SK-N-SH (cell line): ENCODE measurements around the gene TRIM8. TPM values are rescaled to one million over a fixed set of nuclear protein-coding genes. Genes with fewer than 3 reads are reported as not detected.

Experiments used
- CTCF ChIA-PET: fragments of 300-600, 350-600 bp; formaldehyde crosslinking; extraction: SDS; loops from one replicate; lab custom pipeline; 2021; lab: Yijun Ruan, JAX
- POLR2A ChIA-PET: fragments of 350-600 bp; sonication (Branson Sonifier 250); formaldehyde crosslinking; extraction: SDS; loops from one replicate; lab custom pipeline; 2020; ENCODE audit warnings: antibody characterized with exemption, inconsistent platforms; lab: Yijun Ruan, JAX
- DNase-seq: peaks from one replicate; pipeline ENCODE4 v3.0.0; 2012
- H2AFZ ChIP-seq: fragments of 200-600 bp; sonication (generic); 2 replicates; pipeline ENCODE4 v1.8.1; 2016; ENCODE audit warnings: antibody characterized with exemption, mild to moderate bottlenecking, low read depth
- H3F3A ChIP-seq: fragments of 200-600 bp; sonication (generic); replicated peaks from 2 replicates; pipeline ENCODE3; 2016; ENCODE audit warnings: antibody characterized with exemption, mild to moderate bottlenecking; ENCODE audit not compliant: insufficient read depth
- H3K27ac ChIP-seq, 2 experiments: fragments of 200-500 bp in 1 of 2; fragments of 200-600 bp in 1 of 2; sonication (Bioruptor generic) in 1 of 2; sonication (generic), shearing (Covaris generic) in 1 of 2; 2 replicates each; pipeline versions ENCODE4 v1.5.1 to v1.6.1; 2014 to 2016; ENCODE audit warnings: low read depth in 2 of 2, inconsistent platforms in 1 of 2, low read length in 1 of 2, mild to moderate bottlenecking in 1 of 2, mixed read lengths in 1 of 2
- H3K27me3 ChIP-seq: fragments of 200-600 bp; sonication (generic), shearing (Covaris generic); 2 replicates; pipeline ENCODE4 v1.6.1; 2016; ENCODE audit warnings: mixed run types; ENCODE audit not compliant: insufficient read depth
- H3K36me3 ChIP-seq, 2 experiments: fragments of 200-500 bp in 1 of 2; fragments of 200-600 bp in 1 of 2; sonication (Bioruptor generic) in 1 of 2; sonication (generic) in 1 of 2; replicated peaks in 1 of 2; 2 replicates each; pipeline versions ENCODE3 to v1.5.1; 2014 to 2016; ENCODE audit warnings: low read length in 1 of 2, mild to moderate bottlenecking in 1 of 2; ENCODE audit not compliant: insufficient read depth in 2 of 2, control insufficient read depth in 1 of 2
- H3K4me1 ChIP-seq, 2 experiments: fragments of 200-500 bp in 1 of 2; fragments of 200-600 bp in 1 of 2; sonication (Bioruptor generic) in 1 of 2; sonication (generic), shearing (Covaris generic) in 1 of 2; 2 replicates each; pipeline versions ENCODE4 v1.5.1 to v1.6.1; 2014 to 2016; ENCODE audit warnings: low read depth in 1 of 2, low read length in 1 of 2, mixed run types in 1 of 2; ENCODE audit not compliant: insufficient read depth in 2 of 2, control insufficient read depth in 1 of 2
- H3K4me2 ChIP-seq: fragments of 200-600 bp; sonication (generic), shearing (Covaris generic); 2 replicates; pipeline ENCODE4 v1.6.1; 2017; ENCODE audit warnings: mixed run types
- H3K4me3 ChIP-seq, 2 experiments: fragments of 200-500 bp in 1 of 2; fragments of 200-600 bp in 1 of 2; sonication (Bioruptor generic) in 1 of 2; sonication (generic), shearing (Covaris generic) in 1 of 2; 2 replicates each; pipeline versions ENCODE4 v1.5.1 to v1.8.1; 2014 to 2016; ENCODE audit warnings: low read depth in 2 of 2, inconsistent platforms in 1 of 2, low read length in 1 of 2, mild to moderate bottlenecking in 1 of 2, mixed read lengths in 1 of 2, moderate library complexity in 1 of 2
- H3K79me2 ChIP-seq: fragments of 200-600 bp; sonication (generic); 2 replicates; pipeline ENCODE4 v1.8.1; 2017; ENCODE audit warnings: mild to moderate bottlenecking; ENCODE audit not compliant: insufficient read depth
- H3K9ac ChIP-seq: fragments of 200-600 bp; sonication (generic); 2 replicates; pipeline ENCODE4 v1.6.1; 2017; ENCODE audit warnings: mixed run types
- H3K9me2 ChIP-seq: fragments of 200-600 bp; sonication (generic); 2 replicates; pipeline ENCODE4 v1.6.1; 2017; ENCODE audit warnings: mixed run types
- H3K9me3 ChIP-seq: fragments of 200-600 bp; sonication (generic); 2 replicates; pipeline ENCODE4 v1.6.1; 2017; ENCODE audit warnings: mixed run types, mild to moderate bottlenecking, moderate library complexity
- H4K20me1 ChIP-seq: fragments of 200-600 bp; sonication (generic); 2 replicates; pipeline ENCODE4 v1.6.1; 2017; ENCODE audit warnings: mild to moderate bottlenecking, mixed run types; ENCODE audit not compliant: insufficient read depth
- EP300 ChIP-seq, 2 experiments: IDR thresholded peaks; 2 replicates each; pipeline versions ENCODE4 v1.4.0 to v1.6.1; 2012; ENCODE audit warnings: borderline replicate concordance in 1 of 2, low read depth in 1 of 2, low read length in 1 of 2
- FOXM1 ChIP-seq: IDR thresholded peaks from 2 replicates; pipeline ENCODE4 v1.4.0; 2012; ENCODE audit warnings: low read depth, mild to moderate bottlenecking
- GATA2 ChIP-seq: sonication (generic); formaldehyde crosslinking; IDR thresholded peaks from 2 replicates; pipeline ENCODE4 v1.5.0; 2020; ENCODE audit warnings: mild to moderate bottlenecking, missing genetic modification reagents
- JUND ChIP-seq: IDR thresholded peaks from 2 replicates; pipeline ENCODE4 v1.4.0; 2012
- NFIC ChIP-seq: IDR thresholded peaks from 2 replicates; pipeline ENCODE4 v1.4.0; 2012; ENCODE audit warnings: borderline replicate concordance
- RAD21 ChIP-seq: IDR thresholded peaks from 2 replicates; pipeline ENCODE4 v1.6.1; 2012; ENCODE audit warnings: mild to moderate bottlenecking, low read length
- RCOR1 ChIP-seq: fragments of 150-350 bp; IDR thresholded peaks from 2 replicates; pipeline ENCODE4 v1.6.1; 2017; ENCODE audit warnings: antibody characterized with exemption, low read length
- RFX5 ChIP-seq: IDR thresholded peaks from 2 replicates; pipeline ENCODE4 v1.6.1; 2012; ENCODE audit warnings: mild to moderate bottlenecking, improper control_type of control experiment, low read length
- RXRA ChIP-seq: IDR thresholded peaks from 2 replicates; pipeline ENCODE4 v1.4.0; 2012; ENCODE audit warnings: low read depth, mild to moderate bottlenecking, borderline replicate concordance
- SIN3A ChIP-seq: IDR thresholded peaks from 2 replicates; pipeline ENCODE4 v1.6.1; 2012; ENCODE audit warnings: low read depth, mild to moderate bottlenecking, low read length, moderate library complexity, borderline replicate concordance
- SMC3 ChIP-seq: IDR thresholded peaks from 2 replicates; pipeline ENCODE4 v1.6.1; 2012; ENCODE audit warnings: low read depth, low read length, improper control_type of control experiment
- WGBS: methylation state at CpG from one replicate; pipeline ENCODE4 v1.1.6; 2017; ENCODE audit warnings: low lambda C conversion rate; 5-methylcytosine and 5-hydroxymethylcytosine counted together
- polyA plus RNA-seq, 3 experiments: library from polyadenylated mRNA; depleted of rRNA; stranded (reverse); fragments of >200 nt; gene quantifications; 2 replicates each; pipeline ENCODE4 v1.2.3, GENCODE V29; 2012
- TF ChIP-seq, protein P1 (sequence below): IDR thresholded peaks from 2 replicates; pipeline ENCODE4 v1.6.1; 2012; ENCODE audit warnings: mild to moderate bottlenecking, low read depth, low read length, moderate library complexity
- TF ChIP-seq, protein P2 (sequence below): fragments of 200-600 bp; sonication (generic); IDR thresholded peaks from 2 replicates; pipeline ENCODE4 v1.6.1; 2017; ENCODE audit warnings: antibody characterized with exemption, mild to moderate bottlenecking, moderate library complexity
- TF ChIP-seq, protein P3 (sequence below): fragments of 150-350 bp; IDR thresholded peaks from 2 replicates; pipeline ENCODE4 v1.6.1; 2017; ENCODE audit warnings: antibody characterized with exemption, low read length, low read depth, borderline replicate concordance
- TF ChIP-seq, protein P4 (sequence below): IDR thresholded peaks from 2 replicates; pipeline ENCODE4; 2012
- TF ChIP-seq, protein P5 (sequence below): IDR thresholded peaks from 2 replicates; pipeline ENCODE4 v1.4.0; 2012; ENCODE audit warnings: low read depth

The TRIM8 gene
- polyA plus RNA-seq, 1 of the 3 experiments (the other 2 are of a cell fraction), result 108 TPM

DNA sequence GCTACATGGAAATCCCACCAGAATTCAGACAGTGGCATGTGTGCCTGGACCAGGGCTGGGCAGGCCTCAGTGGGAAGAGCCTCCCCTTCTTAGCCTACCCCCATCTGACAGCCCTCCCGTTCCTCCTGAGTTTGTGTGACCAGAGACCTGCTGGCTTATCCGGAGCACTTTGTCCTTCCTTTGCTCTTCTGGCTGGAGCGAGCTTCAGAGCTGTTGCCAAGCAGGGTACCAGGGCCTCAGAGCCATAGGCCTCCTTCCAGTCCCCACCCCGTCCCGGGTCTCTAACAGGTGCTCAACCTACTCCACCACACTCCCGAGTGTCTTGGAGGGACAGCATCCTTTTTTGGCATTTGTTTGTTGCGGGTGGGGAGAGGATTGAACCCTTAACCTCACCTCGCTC, 26.5 kb upstream of the TRIM8 start:
- H3F3A ChIP-seq, result no peaks in the 10 kb centered on the region
- H3K36me3 ChIP-seq, result peaks cover 5 to 16% of the 10 kb centered on the region in 2 experiments
- H3K4me2 ChIP-seq, result no peak overlapping the region
- no peak for TF ChIP-seq SMC3
- TF ChIP-seq, protein P1, sequence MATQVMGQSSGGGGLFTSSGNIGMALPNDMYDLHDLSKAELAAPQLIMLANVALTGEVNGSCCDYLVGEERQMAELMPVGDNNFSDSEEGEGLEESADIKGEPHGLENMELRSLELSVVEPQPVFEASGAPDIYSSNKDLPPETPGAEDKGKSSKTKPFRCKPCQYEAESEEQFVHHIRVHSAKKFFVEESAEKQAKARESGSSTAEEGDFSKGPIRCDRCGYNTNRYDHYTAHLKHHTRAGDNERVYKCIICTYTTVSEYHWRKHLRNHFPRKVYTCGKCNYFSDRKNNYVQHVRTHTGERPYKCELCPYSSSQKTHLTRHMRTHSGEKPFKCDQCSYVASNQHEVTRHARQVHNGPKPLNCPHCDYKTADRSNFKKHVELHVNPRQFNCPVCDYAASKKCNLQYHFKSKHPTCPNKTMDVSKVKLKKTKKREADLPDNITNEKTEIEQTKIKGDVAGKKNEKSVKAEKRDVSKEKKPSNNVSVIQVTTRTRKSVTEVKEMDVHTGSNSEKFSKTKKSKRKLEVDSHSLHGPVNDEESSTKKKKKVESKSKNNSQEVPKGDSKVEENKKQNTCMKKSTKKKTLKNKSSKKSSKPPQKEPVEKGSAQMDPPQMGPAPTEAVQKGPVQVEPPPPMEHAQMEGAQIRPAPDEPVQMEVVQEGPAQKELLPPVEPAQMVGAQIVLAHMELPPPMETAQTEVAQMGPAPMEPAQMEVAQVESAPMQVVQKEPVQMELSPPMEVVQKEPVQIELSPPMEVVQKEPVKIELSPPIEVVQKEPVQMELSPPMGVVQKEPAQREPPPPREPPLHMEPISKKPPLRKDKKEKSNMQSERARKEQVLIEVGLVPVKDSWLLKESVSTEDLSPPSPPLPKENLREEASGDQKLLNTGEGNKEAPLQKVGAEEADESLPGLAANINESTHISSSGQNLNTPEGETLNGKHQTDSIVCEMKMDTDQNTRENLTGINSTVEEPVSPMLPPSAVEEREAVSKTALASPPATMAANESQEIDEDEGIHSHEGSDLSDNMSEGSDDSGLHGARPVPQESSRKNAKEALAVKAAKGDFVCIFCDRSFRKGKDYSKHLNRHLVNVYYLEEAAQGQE, result no peak
- TF ChIP-seq, protein P2, sequence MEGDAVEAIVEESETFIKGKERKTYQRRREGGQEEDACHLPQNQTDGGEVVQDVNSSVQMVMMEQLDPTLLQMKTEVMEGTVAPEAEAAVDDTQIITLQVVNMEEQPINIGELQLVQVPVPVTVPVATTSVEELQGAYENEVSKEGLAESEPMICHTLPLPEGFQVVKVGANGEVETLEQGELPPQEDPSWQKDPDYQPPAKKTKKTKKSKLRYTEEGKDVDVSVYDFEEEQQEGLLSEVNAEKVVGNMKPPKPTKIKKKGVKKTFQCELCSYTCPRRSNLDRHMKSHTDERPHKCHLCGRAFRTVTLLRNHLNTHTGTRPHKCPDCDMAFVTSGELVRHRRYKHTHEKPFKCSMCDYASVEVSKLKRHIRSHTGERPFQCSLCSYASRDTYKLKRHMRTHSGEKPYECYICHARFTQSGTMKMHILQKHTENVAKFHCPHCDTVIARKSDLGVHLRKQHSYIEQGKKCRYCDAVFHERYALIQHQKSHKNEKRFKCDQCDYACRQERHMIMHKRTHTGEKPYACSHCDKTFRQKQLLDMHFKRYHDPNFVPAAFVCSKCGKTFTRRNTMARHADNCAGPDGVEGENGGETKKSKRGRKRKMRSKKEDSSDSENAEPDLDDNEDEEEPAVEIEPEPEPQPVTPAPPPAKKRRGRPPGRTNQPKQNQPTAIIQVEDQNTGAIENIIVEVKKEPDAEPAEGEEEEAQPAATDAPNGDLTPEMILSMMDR, result no peak
- TF ChIP-seq RCOR1, result no peak
- no peak for TF ChIP-seq JUND
- TF ChIP-seq, protein P3, sequence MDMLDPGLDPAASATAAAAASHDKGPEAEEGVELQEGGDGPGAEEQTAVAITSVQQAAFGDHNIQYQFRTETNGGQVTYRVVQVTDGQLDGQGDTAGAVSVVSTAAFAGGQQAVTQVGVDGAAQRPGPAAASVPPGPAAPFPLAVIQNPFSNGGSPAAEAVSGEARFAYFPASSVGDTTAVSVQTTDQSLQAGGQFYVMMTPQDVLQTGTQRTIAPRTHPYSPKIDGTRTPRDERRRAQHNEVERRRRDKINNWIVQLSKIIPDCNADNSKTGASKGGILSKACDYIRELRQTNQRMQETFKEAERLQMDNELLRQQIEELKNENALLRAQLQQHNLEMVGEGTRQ, result no peak
- no peak for TF ChIP-seq EP300 (IDR thresholded peaks at IDR 0.05; ENCODE audit: borderline replicate concordance in 1 of 2, low read depth in 1 of 2, low read length in 1 of 2)
- TF ChIP-seq GATA2 (CRISPR knock-in tag), result no peak
- no peak for TF ChIP-seq RFX5
- no peak for TF ChIP-seq NFIC
- TF ChIP-seq, protein P4, sequence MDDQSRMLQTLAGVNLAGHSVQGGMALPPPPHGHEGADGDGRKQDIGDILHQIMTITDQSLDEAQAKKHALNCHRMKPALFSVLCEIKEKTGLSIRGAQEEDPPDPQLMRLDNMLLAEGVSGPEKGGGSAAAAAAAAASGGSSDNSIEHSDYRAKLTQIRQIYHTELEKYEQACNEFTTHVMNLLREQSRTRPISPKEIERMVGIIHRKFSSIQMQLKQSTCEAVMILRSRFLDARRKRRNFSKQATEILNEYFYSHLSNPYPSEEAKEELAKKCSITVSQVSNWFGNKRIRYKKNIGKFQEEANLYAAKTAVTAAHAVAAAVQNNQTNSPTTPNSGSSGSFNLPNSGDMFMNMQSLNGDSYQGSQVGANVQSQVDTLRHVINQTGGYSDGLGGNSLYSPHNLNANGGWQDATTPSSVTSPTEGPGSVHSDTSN, result no peak
- no peak for TF ChIP-seq RAD21
- TF ChIP-seq FOXM1, result no peak
- TF ChIP-seq, protein P5, sequence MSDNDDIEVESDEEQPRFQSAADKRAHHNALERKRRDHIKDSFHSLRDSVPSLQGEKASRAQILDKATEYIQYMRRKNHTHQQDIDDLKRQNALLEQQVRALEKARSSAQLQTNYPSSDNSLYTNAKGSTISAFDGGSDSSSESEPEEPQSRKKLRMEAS, result no peak
- TF ChIP-seq RXRA, result no peak
- no peak for TF ChIP-seq SIN3A
- TF ChIP-seq, all 33 proteins: peak for 0
- Histone ChIP-seq H2AFZ (no peak overlapping the region), H3K27me3 (no peaks in the 10 kb centered on the region), H3K9me2 (no peaks in the 10 kb centered on the region), H3K27ac (no peak overlapping the region; a peak in 1 of 4 replicates), H4K20me1 (no peaks in the 10 kb centered on the region), H3K79me2 (no peaks in the 10 kb centered on the region), H3K9me3 (no peaks in the 10 kb centered on the region), H3K4me3 (no peak overlapping the region), H3K9ac (no peak overlapping the region), H3K4me1 (peaks cover 0 to 58% of the 10 kb centered on the region in 2 experiments; a peak in 1 of 4 replicates)
- WGBS, result 92% methylated on average over 7 of the region's 8 CpGs
- ChIA-PET CTCF (interaction anchor here (1.1 to 2.2 kb wide), 3 partner anchors 21 to 52 kb away, joined by 3 to 7 read pairs (median 5); partner anchors contain the start of gene TRIM8), POLR2A (interaction anchor here (2.4 kb wide), 1 partner anchor 10 kb away, joined by 6 read pairs; no protein-coding TSS in a partner anchor)
- DNase-seq, result no peak
